Neural cell (in vitro differentiated cells): ENCODE data around the gene KCTD3. TPM values are rescaled to one million over a fixed set of nuclear protein-coding genes. Genes with fewer than 3 reads are reported as not detected.

Source experiments
- H2AFZ ChIP-seq: fragments of 200-600, 300-800 bp; sonication (generic), shearing (Covaris generic); 2 replicates; pipeline ENCODE4 v1.6.0; 2014; ENCODE audit warnings: low read depth, mild to moderate bottlenecking, antibody characterized with exemption, low read length, moderate library complexity
- H3F3A ChIP-seq: fragments of 200-600 bp; shearing (Covaris generic); 2 replicates; pipeline ENCODE4 v1.6.1; 2016; ENCODE audit warnings: mild to moderate bottlenecking, moderate library complexity, mixed read lengths, antibody characterized with exemption, low read length; ENCODE audit not compliant: insufficient read depth, poor library complexity, severe bottlenecking
- H3K27ac ChIP-seq: fragments of 200-600, 300-800 bp; sonication (generic), shearing (Covaris generic); 2 replicates; pipeline ENCODE4 v1.5.1; 2014; ENCODE audit warnings: mild to moderate bottlenecking, low read length, moderate library complexity
- H3K27me3 ChIP-seq: fragments of 300-800, 200-600 bp; sonication (generic), shearing (Covaris generic); 2 replicates; pipeline ENCODE4 v1.6.0; 2014; ENCODE audit warnings: mild to moderate bottlenecking, low read depth, low read length, moderate library complexity; ENCODE audit not compliant: insufficient read depth
- H3K36me3 ChIP-seq: fragments of 300-800, 200-600 bp; sonication (generic), shearing (Covaris generic); 2 replicates; pipeline ENCODE4 v1.5.1; 2014; ENCODE audit warnings: mild to moderate bottlenecking, antibody characterized with exemption, low read length, moderate library complexity; ENCODE audit not compliant: insufficient read depth
- H3K4me2 ChIP-seq: fragments of 300-800, 200-600 bp; sonication (generic), shearing (Covaris generic); 2 replicates; pipeline ENCODE4 v1.6.0; 2014; ENCODE audit warnings: mild to moderate bottlenecking, low read length
- H3K4me3 ChIP-seq: fragments of 300-800, 200-600 bp; sonication (generic), shearing (Covaris generic); 2 replicates; pipeline ENCODE4 v1.5.1; 2014; ENCODE audit warnings: mild to moderate bottlenecking, low read length, moderate library complexity
- H3K79me2 ChIP-seq: fragments of 200-600 bp; shearing (Covaris generic); replicated peaks from 2 replicates; pipeline ENCODE4 v1.6.0; 2014; ENCODE audit warnings: mild to moderate bottlenecking, low read length, moderate library complexity; ENCODE audit not compliant: insufficient read depth
- H3K9ac ChIP-seq: fragments of 300-800, 200-600 bp; sonication (generic), shearing (Covaris generic); 2 replicates; pipeline ENCODE4 v1.6.1; 2016; ENCODE audit warnings: mild to moderate bottlenecking, low read length, mixed read lengths
- H3K9me2 ChIP-seq: fragments of 200-600 bp; shearing (Covaris generic); 2 replicates; pipeline ENCODE4 v1.6.1; 2016; ENCODE audit warnings: mild to moderate bottlenecking, low read length, mixed read lengths; ENCODE audit not compliant: insufficient read depth
- H3K9me3 ChIP-seq: fragments of 200-600, 300-800 bp; sonication (generic), shearing (Covaris generic); 2 replicates; pipeline ENCODE4 v1.6.1; 2016; ENCODE audit warnings: mild to moderate bottlenecking, mixed run types, low read length, moderate library complexity, mixed read lengths
- H4K20me1 ChIP-seq: fragments of 200-600 bp; shearing (Covaris generic); 2 replicates; pipeline ENCODE4 v1.6.1; 2016; ENCODE audit warnings: mild to moderate bottlenecking, mixed run types; ENCODE audit not compliant: insufficient read depth
- CTCF ChIP-seq: fragments of 450-650 bp; IDR thresholded peaks from 2 replicates; pipeline ENCODE4 v1.5.1; 2014; ENCODE audit warnings: antibody characterized with exemption, mild to moderate bottlenecking, moderate library complexity; ENCODE audit not compliant: poor library complexity, severe bottlenecking
- EP300 ChIP-seq: fragments of 450-650 bp; conservative IDR thresholded peaks from 2 replicates; pipeline ENCODE4 v1.6.1; 2014; ENCODE audit warnings: antibody characterized with exemption, mild to moderate bottlenecking, moderate library complexity; ENCODE audit not compliant: poor library complexity, severe bottlenecking
- EZH2 ChIP-seq: fragments of 200-600, 300-800 bp; shearing (Covaris generic), sonication (generic); IDR thresholded peaks from 2 replicates; pipeline ENCODE4 v1.6.1; 2014; ENCODE audit warnings: antibody characterized with exemption, low read length, borderline replicate concordance, mild to moderate bottlenecking; ENCODE audit not compliant: insufficient read depth, poor library complexity, severe bottlenecking
- MXI1 ChIP-seq: fragments of 450-650 bp; conservative IDR thresholded peaks from 2 replicates; pipeline ENCODE4 v1.6.1; 2014; ENCODE audit warnings: antibody characterized with exemption, mild to moderate bottlenecking; ENCODE audit not compliant: poor library complexity, severe bottlenecking
- POLR2AphosphoS5 ChIP-seq: IDR thresholded peaks from 2 replicates; pipeline ENCODE4 v1.6.1; 2012
- RAD21 ChIP-seq: fragments of 450-650 bp; conservative IDR thresholded peaks from 2 replicates; pipeline ENCODE4 v1.6.1; 2014; ENCODE audit warnings: antibody characterized with exemption, mild to moderate bottlenecking, moderate library complexity
- REST ChIP-seq: IDR thresholded peaks from 2 replicates; pipeline ENCODE4 v1.6.1; 2012; ENCODE audit warnings: borderline replicate concordance
- SMC3 ChIP-seq: fragments of 450-650 bp; conservative IDR thresholded peaks from 2 replicates; pipeline ENCODE4 v1.6.1; 2014; ENCODE audit warnings: antibody characterized with exemption, mild to moderate bottlenecking, moderate library complexity; ENCODE audit not compliant: poor library complexity
- TAF1 ChIP-seq: IDR thresholded peaks from 2 replicates; pipeline ENCODE4 v1.6.1; 2012; ENCODE audit warnings: low read depth
- polyA plus RNA-seq: library from polyadenylated mRNA; depleted of rRNA; stranded (reverse); fragments of >200 nt; gene quantifications from 2 replicates; pipeline ENCODE4 v1.2.3, GENCODE V29; 2014

Gene KCTD3
- polyA plus RNA-seq, 1 donor from 2014 or later, result 82.9 TPM

- H3K4me3 ChIP-seq, result no peak overlapping the region
- H3K27me3 ChIP-seq, result no peaks in the 10 kb centered on the region
- H3K9ac ChIP-seq, result no peak overlapping the region
- H3K4me2 ChIP-seq, result no peak overlapping the region
- TF ChIP-seq POLR2AphosphoS5 (no peak), EZH2 (no peak), RAD21 (no peak), MXI1 (no peak), CTCF (no peak), TAF1 (no peak), REST (no peak), EP300 (no peak), SMC3 (no peak)
- no peak overlapping the region for H3K27ac ChIP-seq
- no peaks in the 10 kb centered on the region for H4K20me1 ChIP-seq
- no peaks in the 10 kb centered on the region for H3K9me3 ChIP-seq
- H3K36me3 ChIP-seq, result no peaks in the 10 kb centered on the region
- H3K79me2 ChIP-seq, result no peaks in the 10 kb centered on the region
- H3K9me2 ChIP-seq, result no peaks in the 10 kb centered on the region
- H3F3A ChIP-seq, result no peaks in the 10 kb centered on the region
- no peak overlapping the region for H2AFZ ChIP-seq
Observed at GRCh38 chr1:215543806-215544205, 23.3 kb upstream of the KCTD3 start.

DNA sequence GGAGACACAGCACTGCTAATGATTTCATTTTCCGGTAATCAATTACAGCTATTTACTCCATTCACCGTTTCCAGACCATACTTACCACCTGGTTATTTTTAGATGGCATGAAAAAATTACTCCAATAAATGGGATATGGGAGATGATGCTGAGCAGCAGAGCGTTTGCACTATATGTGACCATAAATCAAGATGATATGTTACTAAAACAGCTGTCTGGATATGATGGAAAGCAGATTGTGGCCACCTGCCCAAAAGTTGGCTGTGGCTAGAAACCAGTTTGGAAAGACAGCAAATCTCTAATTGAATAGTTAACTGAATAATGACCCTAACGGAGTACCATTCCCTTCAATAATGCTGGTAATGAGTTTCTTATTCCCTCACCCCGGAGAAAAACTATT, 22.5 kb upstream of the KCTD3 start:
- H3K9me3 ChIP-seq, result no peaks in the 10 kb centered on the region
- H3K36me3 ChIP-seq, result no peaks in the 10 kb centered on the region
- no peak overlapping the region for H3K4me3 ChIP-seq
- no peaks in the 10 kb centered on the region for H3K9me2 ChIP-seq
- H3F3A ChIP-seq, result no peaks in the 10 kb centered on the region
- H4K20me1 ChIP-seq, result no peaks in the 10 kb centered on the region
- H3K27ac ChIP-seq, result no peak overlapping the region
- TF ChIP-seq TAF1, result no peak
- TF ChIP-seq EZH2, result no peak
- TF ChIP-seq RAD21, result no peak
- TF ChIP-seq SMC3, result no peak
- TF ChIP-seq CTCF, result no peak
- no peak for TF ChIP-seq REST
- TF ChIP-seq MXI1, result no peak
- no peak for TF ChIP-seq EP300
- no peak for TF ChIP-seq POLR2AphosphoS5
- H3K79me2 ChIP-seq, result no peaks in the 10 kb centered on the region
- no peak overlapping the region for H2AFZ ChIP-seq
- H3K4me2 ChIP-seq, result no peak overlapping the region
- H3K9ac ChIP-seq, result no peak overlapping the region
- no peaks in the 10 kb centered on the region for H3K27me3 ChIP-seq
